HG03521 (cell line): Measurements from ENCODE around the gene FANCL.
"Not testable (repeated sequence)": the region's sequence is repeated elsewhere in the genome, so short reads cannot be mapped to it uniquely, and the experiment has no call there.

Source experiments
- ATAC-seq: cut with Tn5 transposase; IDR thresholded peaks from one replicate; pipeline ENCODE4 v1.9.1; 2021; ENCODE audit warnings: mild to moderate bottlenecking, moderate library complexity; ENCODE audit not compliant: unreplicated experiment

FANCL gene

GRCh38 chr2:58207189-58207588 is 33.9 kb downstream of the FANCL start:
- ATAC-seq = no peak

DNA sequence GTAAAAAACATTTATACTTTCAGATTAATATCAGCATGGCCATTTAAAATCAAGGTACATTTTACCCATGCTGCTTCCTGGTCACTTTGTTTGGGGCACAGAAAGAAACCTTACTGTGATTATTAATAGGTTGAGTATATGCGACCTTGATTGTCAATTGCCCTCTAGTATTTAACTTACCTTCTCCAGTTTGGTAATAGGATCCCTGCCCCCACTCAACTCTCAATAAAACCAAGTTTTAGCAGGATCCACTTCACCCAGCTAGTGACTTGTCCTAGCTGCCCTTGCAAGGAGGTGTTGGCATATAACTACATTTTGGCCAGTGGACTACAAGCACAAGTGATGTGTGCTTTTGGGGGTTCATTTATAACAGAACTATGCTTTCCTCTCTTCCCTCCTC is 34.3 kb downstream of the FANCL start:
- ATAC-seq = no peak

- no peak for ATAC-seq
These were observed 36.7 kb downstream of the FANCL start for GRCh38 chr2:58204195-58204959.

DNA sequence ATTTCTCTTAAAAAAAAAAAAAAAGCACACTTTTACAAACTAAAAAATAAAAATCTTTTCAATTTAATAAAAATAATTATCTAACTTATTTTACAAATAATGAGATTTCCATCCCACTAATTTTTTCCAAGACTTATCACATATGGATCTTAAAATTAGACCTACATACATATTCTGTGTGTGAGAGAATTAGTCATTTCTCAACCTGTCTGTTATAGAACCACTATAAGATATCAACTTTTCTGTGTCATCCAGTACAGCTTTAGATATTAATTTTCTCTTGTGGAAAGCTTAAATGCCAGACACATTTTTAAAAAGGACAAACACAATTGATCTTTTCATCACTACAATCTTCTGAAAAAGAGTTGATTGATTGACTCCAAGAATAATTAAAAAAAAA is 38.1 kb downstream of the FANCL start:
- ATAC-seq = no peak

DNA sequence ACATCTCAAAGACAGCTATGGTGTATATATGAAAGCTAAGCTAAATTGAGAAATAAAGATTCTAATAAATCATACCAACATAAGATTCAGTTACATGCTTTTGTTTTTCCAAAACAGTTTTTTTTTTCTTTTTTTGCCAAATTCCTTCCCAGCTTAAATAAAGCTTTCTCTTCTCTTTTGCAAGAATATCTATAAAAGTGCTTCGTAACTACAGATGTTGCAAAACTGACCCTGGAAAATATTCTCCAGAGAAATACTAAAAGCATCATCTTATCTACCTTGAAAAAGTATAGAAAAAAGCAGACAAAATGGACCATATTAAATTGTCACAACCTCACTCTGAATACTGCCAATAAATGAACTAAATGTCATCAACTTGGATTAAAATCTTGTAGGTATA is 38.7 kb downstream of the FANCL start:
- no peak for ATAC-seq

GRCh38 chr2:58197894-58198293 is 43.2 kb downstream of the FANCL start:
- no peak for ATAC-seq

DNA sequence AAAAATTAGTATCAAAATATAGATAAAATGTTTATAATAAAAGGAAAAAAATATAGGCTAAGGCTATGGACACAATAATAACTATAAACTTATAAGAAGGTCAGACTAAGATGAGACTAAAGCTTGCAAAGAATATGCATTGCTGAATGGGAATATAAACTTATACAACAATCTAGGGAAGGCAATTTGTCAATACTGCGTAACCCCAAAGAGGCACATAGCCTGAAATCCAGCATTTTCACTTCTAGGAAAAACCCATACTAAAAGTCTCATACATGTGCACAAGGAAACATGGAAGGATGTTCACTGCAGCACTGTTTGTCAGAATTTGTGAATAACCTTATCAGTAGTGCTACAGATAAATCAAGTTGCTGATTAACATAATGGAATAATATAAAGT is 45.5 kb downstream of the FANCL start:
- ATAC-seq = no peak

DNA sequence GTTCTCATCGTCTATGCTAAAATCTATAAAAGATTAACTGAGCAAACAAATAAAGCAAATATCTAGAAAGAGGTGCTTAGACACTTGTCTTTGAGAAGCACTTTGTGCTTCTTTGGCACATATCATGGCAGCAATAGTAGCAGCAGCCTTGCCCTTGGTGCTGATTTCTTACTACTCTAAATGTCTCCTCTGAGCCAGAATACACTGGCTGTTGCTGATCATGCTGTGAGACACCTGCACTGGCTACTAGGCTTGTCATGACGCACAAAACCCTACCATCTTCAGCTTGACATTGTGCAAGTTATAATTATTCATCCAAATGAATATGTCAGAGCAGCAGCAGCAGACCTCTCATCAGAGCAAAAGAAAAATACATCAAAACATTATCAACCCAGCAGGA is 46.7 kb downstream of the FANCL start:
- ATAC-seq = no peak

DNA sequence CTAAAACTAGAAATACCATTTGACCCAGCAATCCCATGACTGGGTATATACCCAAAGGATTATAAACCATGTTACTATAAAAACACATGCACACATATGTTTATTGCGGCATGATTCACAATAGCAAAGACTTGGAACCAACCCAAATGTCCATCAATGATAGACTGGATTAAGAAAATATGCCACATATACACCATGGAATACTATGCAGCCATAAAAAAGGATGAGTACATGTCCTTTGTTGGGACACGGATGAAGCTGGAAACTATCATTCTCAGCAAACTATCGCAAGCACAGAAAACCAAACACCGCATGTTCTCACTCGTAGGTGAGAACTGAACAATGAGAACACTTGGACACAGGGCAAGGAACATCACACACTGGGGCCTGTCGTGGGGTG is 54.1 kb downstream of the FANCL start:
- ATAC-seq = not testable (repeated sequence)

DNA sequence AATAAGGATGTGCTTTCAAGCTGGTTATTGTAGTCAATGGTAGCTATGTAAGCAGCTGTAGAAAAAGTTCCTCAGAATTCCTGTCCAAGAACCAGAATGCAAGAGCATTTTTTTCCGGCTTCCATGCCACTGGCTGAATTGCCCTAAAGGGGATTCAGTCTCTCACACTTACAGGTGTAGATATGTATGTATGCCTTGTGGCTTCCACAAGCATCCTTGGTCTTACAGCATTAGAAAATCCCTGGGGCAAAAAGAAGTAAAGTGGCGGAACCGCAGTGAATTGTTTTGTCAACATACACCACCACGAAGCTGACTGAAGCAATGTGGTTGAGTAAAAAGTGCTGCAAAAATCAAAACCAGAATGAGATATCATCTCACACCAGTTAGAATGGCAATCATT is 54.6 kb downstream of the FANCL start:
- ATAC-seq = no peak

GRCh38 chr2:58182527-58182926 is 58.6 kb downstream of the FANCL start:
- no peak for ATAC-seq

GRCh38 chr2:58180635-58181034 is 60.5 kb downstream of the FANCL start:
- ATAC-seq = no peak

DNA sequence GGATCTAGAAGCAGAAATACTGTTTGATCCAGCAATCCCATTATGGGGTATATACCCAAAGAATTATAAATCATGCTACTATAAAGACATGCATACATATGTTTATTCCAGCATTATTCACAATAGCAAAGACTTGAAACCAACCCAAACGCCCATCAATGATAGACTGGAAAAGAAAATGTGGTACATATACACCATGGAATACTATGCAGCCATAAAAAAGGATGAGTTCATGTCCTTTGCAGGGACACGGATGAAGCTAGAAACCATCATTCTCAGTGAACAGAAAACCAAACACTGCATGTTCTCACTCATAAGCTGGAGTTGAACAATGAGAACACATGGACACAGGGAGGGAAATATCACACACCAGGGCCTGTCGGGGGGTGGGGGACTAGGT is 61.0 kb downstream of the FANCL start:
- not testable (repeated sequence) for ATAC-seq

DNA sequence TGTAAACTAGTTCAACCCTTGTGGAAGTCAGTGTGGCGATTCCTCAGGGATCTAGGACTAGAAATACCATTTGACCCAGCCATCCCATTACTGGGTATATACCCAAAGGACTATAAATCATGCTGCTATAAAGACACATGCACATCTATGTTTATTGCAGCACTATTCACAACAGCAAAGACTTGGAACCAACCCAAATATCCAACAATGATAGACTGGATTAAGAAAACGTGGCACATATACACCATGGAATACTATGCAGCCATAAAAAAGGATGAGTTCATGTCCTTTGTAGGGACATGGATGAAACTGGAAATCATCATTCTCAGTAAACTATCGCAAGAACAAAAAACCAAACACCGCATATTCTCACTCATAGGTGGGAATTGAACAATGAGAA is 63.9 kb downstream of the FANCL start:
- ATAC-seq = not testable (repeated sequence)

GRCh38 chr2:58171831-58172230 is 69.3 kb downstream of the FANCL start:
- not testable (repeated sequence) for ATAC-seq

GRCh38 chr2:58170334-58170933 is 70.7 kb downstream of the FANCL start:
- ATAC-seq = not testable (repeated sequence)

DNA sequence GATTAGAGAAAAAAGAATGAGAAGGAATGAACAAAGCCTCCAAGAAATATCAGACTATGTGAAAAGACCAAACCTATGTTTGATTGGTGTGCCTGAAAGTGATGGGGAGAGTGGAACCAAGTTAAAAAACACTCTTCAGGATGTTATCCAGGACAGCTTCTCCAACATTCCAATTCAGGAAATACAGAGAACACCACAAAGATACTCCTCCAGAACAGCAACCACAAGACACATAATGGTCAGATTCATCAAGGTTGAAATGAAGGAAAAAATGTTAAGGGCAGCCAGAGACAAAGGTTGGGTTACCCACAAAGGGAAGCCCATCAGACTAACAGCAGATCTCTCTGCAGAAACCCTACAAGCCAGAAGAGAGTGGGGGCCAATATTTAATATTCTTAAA is 71.3 kb downstream of the FANCL start:
- not testable (repeated sequence) for ATAC-seq

DNA sequence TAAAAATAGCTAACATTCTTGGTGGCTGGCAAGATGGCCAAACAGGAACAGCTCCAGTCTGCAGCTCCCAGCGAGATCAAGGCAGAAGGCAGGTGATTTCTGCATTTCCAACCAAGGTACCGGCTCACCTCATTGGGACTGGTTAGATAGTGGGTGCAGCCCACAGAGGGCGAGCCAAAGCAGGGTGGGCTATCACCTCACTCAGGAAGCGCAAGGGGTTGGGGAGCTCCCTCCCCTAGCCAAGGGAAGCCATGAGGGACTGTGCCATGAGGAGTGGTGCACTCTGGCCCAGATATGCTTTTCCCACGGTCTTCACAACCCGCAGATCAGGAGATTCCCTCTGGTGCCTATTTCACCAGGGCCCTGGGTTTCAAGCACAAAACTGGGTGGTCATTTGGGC is 73.0 kb downstream of the FANCL start:
- not testable (repeated sequence) for ATAC-seq

DNA sequence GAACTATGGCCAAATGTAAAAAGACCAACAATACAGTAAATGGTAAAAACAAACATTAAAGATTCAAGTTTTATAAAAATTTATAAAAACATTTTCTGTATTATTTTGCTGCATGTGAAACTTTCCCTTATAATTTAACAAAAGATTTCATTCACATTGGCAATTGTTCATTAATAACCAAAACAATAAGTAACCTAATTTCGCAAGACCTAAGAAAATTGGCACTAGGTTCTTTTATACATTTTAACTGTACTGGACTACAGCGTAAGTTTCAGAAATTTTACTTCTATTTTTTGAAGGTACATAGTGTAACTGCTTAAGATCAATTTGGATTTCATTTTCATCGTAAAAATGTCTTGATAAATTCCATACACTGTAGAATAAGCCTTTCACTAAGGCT is 77.2 kb downstream of the FANCL start:
- ATAC-seq = no peak

- ATAC-seq = no peak
These were observed 82.6 kb downstream of the FANCL start for GRCh38 chr2:58158481-58158880.

- ATAC-seq = no peak
These were observed 83.4 kb downstream of the FANCL start for GRCh38 chr2:58157754-58158153.

GRCh38 chr2:58156780-58157179 is 84.3 kb downstream of the FANCL start:
- ATAC-seq = no peak
